Suppressor macrophage treated with lipopolysaccharide for 1 hour (primary cell): ENCODE data around the gene OR2T5.
"Not testable (repeated sequence)": the region's sequence is repeated elsewhere in the genome, so short reads cannot be mapped to it uniquely, and the experiment has no call there.

Source experiments
- DNase-seq, 3 donors: peaks; one replicate each; pipeline ENCODE4 v3.0.0-alpha.2; 2020 to 2022

OR2T5 gene

DNA sequence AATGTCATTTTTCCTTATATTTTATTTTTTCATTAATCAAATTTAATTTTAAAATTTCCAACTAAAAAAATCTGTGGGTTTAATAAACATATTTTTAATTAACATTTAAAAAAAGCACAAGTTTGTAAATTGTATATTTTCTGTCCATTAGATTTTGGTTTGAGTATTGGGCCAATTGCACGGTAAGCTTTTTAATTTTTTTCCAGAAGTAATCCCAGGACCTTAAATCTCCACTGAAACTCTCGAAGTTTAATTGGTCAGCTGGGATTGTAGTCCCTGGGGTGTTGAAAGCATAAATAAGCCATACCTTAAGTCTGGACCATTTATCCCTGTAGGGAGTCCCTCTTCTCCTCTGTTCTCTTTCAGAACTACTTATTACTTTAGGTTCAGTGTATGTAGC, 19.4 kb downstream of the OR2T5 start, which contains the start of gene OR2G6:
Gene OR2G6 (plus strand): TSS at position 301 of the 400 bp plus-strand sequence. CDS start 13,574 bp downstream, outside the sequence.
- DNase-seq = not testable (repeated sequence)

- not testable (repeated sequence) for DNase-seq
Observed at GRCh38 chr1:248510217-248510616, 21.8 kb downstream of the OR2T5 start.

- no peak for DNase-seq
Observed at GRCh38 chr1:248521856-248522255, 33.5 kb downstream of the OR2T5 start.

- DNase-seq = not testable (repeated sequence)
Observed at GRCh38 chr1:248537449-248537848, 49.1 kb downstream of the OR2T5 start.
